Body of pancreas (tissue), 4 donors: Measurements from ENCODE around the gene MAP2. TPM values are rescaled to one million over a fixed set of nuclear protein-coding genes. Genes with fewer than 3 reads are reported as not detected.

Experiments
- ATAC-seq: fragments of 150-250 bp; one replicate; pipeline ENCODE4 v1.9.1; 2016
- DNase-seq, 4 donors: peaks; one replicate each; pipeline ENCODE4 v3.0.0-alpha.2; 2019
- H3K27ac ChIP-seq, 4 donors: fragments of 200-600 bp; sonication (generic); 1 replicate in 3 of 4; 2 replicates in 1 of 4; pipeline versions ENCODE4 v1.5.1 to v1.6.1; 2016 to 2019; ENCODE audit warnings: mild to moderate bottlenecking in 1 of 4, mixed read lengths in 1 of 4, moderate library complexity in 1 of 4
- H3K27me3 ChIP-seq, 2 donors: fragments of 200-600 bp; sonication (generic); one replicate each; pipeline ENCODE4 v1.6.0; 2016; ENCODE audit warnings: mild to moderate bottlenecking in 1 of 2
- H3K36me3 ChIP-seq, 2 donors: fragments of 200-600 bp; sonication (generic); replicated peaks in 1 of 2; 2 replicates each; pipeline ENCODE4 v1.5.1; 2016; ENCODE audit warnings: low read depth in 2 of 2; ENCODE audit not compliant: insufficient read depth in 1 of 2
- H3K4me1 ChIP-seq: fragments of 200-600 bp; sonication (generic); one replicate; pipeline ENCODE4 v1.6.0; 2016
- H3K4me3 ChIP-seq, 2 donors: fragments of 200-600 bp; sonication (generic); 1 replicate in 1 of 2; 2 replicates in 1 of 2; pipeline ENCODE4 v1.5.1; 2016 to 2019
- H3K9me3 ChIP-seq, 3 donors: fragments of 200-600 bp; sonication (generic); 1 replicate in 2 of 3; 2 replicates in 1 of 3; pipeline ENCODE4 v1.5.1; 2016
- CTCF ChIP-seq, 7 experiments: fragments of 450-650 bp in 4 of 7; fragments of 200-600 bp in 3 of 7; sonication (generic) in 3 of 7; IDR thresholded peaks; one replicate each; pipeline ENCODE4 v1.5.1; 2016 to 2019; ENCODE audit warnings: antibody characterized with exemption in 7 of 7
- POLR2A ChIP-seq, 3 donors: fragments of 450-650 bp; IDR thresholded peaks; one replicate each; pipeline ENCODE4 v1.6.1; 2016; ENCODE audit warnings: antibody characterized with exemption in 3 of 3, mild to moderate bottlenecking in 2 of 3
- WGBS, 2 donors: methylation state at CpG; one replicate each; pipeline ENCODE4 v1.1.5; 2017; 5-methylcytosine and 5-hydroxymethylcytosine counted together
- intact Hi-C: fragments of 100-400 bp; cut with DNase I; formaldehyde crosslinking; loops from one replicate; pipeline ENCODE4 v1.15.1; 2023
- total RNA-seq, 2 donors: library from RNA; depleted of rRNA; stranded (reverse); fragments of >200 nt; gene quantifications; one replicate each; pipeline ENCODE4 v1.1.0, GENCODE V29; 2016

Gene MAP2
- total RNA-seq, 2 donors from 2014 or later, result 14.2 to 32.9 TPM

- intact Hi-C loops, result no loop called here
- TF ChIP-seq CTCF (IDR thresholded peaks at IDR 0.05), result no peak
- TF ChIP-seq POLR2A (IDR thresholded peaks at IDR 0.05), result no peak
- Histone ChIP-seq H3K9me3 (no peaks in the 10 kb centered on the region), H3K36me3 (no peaks in the 10 kb centered on the region), H3K27ac (no peak overlapping the region), H3K4me1 (no peaks in the 10 kb centered on the region), H3K4me3 (no peak overlapping the region), H3K27me3 (no peaks in the 10 kb centered on the region)
- WGBS, 2 donors, result 28 to 37% methylated on average over 2 of the region's 2 CpGs
- peak; percentile 77 for ATAC-seq
- DNase-seq, result peak in 3 of 4 donors; percentile 12 to 35 (median 19)
Measured at GRCh38 chr2:209727077-209727476, 303.2 kb downstream of the MAP2 start.

GRCh38 chr2:209734805-209735204, 311.0 kb downstream of the MAP2 start:
- H3K27ac ChIP-seq, result no peak overlapping the region
- intact Hi-C loops, result no loop called here
- no peaks in the 10 kb centered on the region for H3K36me3 ChIP-seq
- no peak overlapping the region for H3K4me3 ChIP-seq
- ATAC-seq (no peak), DNase-seq (no peak)
- 67 to 76% methylated on average over 3 of the region's 3 CpGs for WGBS, 2 donors
- TF ChIP-seq CTCF (IDR thresholded peaks at IDR 0.05), result no peak
- TF ChIP-seq POLR2A (IDR thresholded peaks at IDR 0.05), result no peak
- no peaks in the 10 kb centered on the region for H3K9me3 ChIP-seq
- H3K27me3 ChIP-seq, result no peaks in the 10 kb centered on the region
- H3K4me1 ChIP-seq, result no peaks in the 10 kb centered on the region

GRCh38 chr2:209741953-209742352, 318.1 kb downstream of the MAP2 start:
- Histone ChIP-seq H3K27me3 (no peaks in the 10 kb centered on the region), H3K27ac (no peak overlapping the region), H3K9me3 (no peaks in the 10 kb centered on the region), H3K4me1 (no peaks in the 10 kb centered on the region), H3K36me3 (no peaks in the 10 kb centered on the region), H3K4me3 (no peak overlapping the region)
- no peak for DNase-seq
- no peak for ATAC-seq
- WGBS, 2 donors, result 42 to 49% methylated on average over 1 of the region's 1 CpG
- intact Hi-C loops, result no loop called here
- TF ChIP-seq POLR2A (IDR thresholded peaks at IDR 0.05) (no peak), CTCF (IDR thresholded peaks at IDR 0.05) (no peak)

- no peak for DNase-seq
- H3K27ac ChIP-seq, result no peak overlapping the region
Measured at GRCh38 chr2:209753020-209753419, 329.2 kb downstream of the MAP2 start.

More at GRCh38 chr2:209753020-209753419, 329.2 kb downstream of the MAP2 start:
- intact Hi-C loops, result no loop called here
- TF ChIP-seq POLR2A (IDR thresholded peaks at IDR 0.05) (no peak), CTCF (IDR thresholded peaks at IDR 0.05) (no peak)
- H3K9me3 ChIP-seq, result no peaks in the 10 kb centered on the region
- ATAC-seq, result no peak
- no peaks in the 10 kb centered on the region for H3K4me1 ChIP-seq
- H3K27me3 ChIP-seq, result no peaks in the 10 kb centered on the region
- WGBS, 2 donors, result 41 to 50% methylated on average over 3 of the region's 3 CpGs
- no peaks in the 10 kb centered on the region for H3K36me3 ChIP-seq
- no peak overlapping the region for H3K4me3 ChIP-seq
